HL-60/S4 treated with retinoic acid at 250 ng/mL for 4 days and 3 days (cell line): ENCODE results near the gene ATOH1.

Experiments used
- in situ Hi-C: fragments of 300-500 bp; cut with MboI; formaldehyde crosslinking; loops from 2 replicates; pipeline ENCODE4 v1.7.0; 2022; ENCODE audit warnings: low sequenced_read_pairs

ATOH1 gene

DNA sequence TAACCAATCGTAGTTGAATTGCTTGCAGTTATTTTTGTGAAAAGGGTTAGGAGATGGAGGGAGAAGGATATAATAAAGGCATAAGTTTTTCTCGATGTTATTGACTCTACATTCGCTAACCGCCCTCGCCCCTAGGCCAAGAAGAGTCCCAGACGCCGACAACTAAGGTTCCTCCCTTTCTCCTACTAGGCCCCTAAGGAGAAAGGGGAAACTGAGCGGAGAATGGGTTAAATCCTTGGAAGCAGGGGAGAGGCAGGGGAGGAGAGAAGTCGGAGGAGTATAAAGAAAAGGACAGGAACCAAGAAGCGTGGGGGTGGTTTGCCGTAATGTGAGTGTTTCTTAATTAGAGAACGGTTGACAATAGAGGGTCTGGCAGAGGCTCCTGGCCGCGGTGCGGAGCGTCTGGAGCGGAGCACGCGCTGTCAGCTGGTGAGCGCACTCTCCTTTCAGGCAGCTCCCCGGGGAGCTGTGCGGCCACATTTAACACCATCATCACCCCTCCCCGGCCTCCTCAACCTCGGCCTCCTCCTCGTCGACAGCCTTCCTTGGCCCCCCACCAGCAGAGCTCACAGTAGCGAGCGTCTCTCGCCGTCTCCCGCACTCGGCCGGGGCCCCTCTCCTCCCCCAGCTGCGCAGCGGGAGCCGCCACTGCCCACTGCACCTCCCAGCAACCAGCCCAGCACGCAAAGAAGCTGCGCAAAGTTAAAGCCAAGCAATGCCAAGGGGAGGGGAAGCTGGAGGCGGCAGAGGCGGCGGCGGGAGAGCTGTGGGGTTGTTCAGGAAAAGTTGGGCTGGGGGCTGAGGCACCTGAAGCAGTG lies 5.9 kb downstream of the ATOH1 start:
- in situ Hi-C loops = no loop called here

- in situ Hi-C loops = no loop called here
These were observed 7.4 kb downstream of the ATOH1 start for GRCh38 chr4:93835929-93836328.

- in situ Hi-C loops = no loop called here
These were observed 11.2 kb downstream of the ATOH1 start for GRCh38 chr4:93839704-93840103.

GRCh38 chr4:93841803-93842345 lies 13.3 kb downstream of the ATOH1 start:
- in situ Hi-C loops = no loop called here

GRCh38 chr4:93842601-93843252 lies 14.2 kb downstream of the ATOH1 start:
- in situ Hi-C loops = no loop called here

DNA sequence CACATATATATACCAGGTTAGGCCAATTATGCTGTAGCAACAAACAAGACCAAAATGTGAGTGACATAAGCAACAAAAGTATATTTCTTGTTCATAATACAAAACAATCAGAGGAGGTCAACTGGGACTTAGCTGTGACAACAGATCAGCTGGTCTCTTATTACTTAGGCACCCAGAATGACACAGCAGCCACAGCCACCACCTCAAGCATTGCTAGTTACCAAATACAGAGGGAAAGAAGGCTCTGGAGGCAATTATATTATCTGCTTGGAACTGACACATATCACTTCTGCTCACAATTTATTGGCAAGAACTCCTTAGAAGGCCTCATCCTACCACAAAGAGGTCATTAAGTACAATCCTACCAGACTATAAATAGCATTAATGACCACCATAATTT lies 15.2 kb downstream of the ATOH1 start:
- in situ Hi-C loops = no loop called here

DNA sequence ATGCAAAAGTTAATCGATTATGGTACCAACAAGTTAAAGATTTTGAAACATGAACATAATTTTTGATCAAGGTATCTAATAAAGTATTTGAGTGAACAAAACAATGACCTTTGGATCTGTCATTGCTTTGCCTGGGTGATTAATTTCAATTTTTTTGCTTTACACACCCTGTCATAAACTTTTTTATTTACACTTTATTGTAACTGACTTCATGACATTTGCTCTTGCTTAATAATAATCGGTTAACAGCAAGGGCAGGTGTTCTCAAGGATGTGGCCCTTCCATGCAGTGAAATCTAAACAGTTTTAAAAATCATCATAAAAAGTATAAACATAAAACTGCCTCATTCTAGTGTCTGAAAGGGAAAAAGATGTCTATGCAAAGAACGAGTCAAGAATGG lies 24.1 kb downstream of the ATOH1 start:
- in situ Hi-C loops = no loop called here

DNA sequence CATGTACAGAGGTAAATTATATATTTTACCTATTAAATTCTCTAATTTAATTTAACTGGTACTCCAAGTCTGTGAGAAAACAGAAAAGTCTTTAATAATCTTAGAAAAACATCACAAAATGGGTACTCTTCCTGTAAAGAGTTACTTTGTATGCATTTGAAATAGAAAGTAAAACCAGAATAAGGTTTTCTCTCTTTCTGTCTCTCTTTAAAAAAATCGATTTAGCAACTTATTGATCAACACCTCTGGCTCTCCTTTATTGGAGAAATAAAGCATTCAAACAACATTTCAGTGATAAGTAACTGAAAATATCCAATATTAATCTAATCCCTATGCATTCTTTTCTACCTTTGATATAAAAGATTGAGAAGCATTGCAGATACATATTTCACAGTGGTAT lies 27.4 kb downstream of the ATOH1 start:
- in situ Hi-C loops = no loop called here

GRCh38 chr4:93865650-93866049 lies 37.1 kb downstream of the ATOH1 start:
- in situ Hi-C loops = no loop called here

DNA sequence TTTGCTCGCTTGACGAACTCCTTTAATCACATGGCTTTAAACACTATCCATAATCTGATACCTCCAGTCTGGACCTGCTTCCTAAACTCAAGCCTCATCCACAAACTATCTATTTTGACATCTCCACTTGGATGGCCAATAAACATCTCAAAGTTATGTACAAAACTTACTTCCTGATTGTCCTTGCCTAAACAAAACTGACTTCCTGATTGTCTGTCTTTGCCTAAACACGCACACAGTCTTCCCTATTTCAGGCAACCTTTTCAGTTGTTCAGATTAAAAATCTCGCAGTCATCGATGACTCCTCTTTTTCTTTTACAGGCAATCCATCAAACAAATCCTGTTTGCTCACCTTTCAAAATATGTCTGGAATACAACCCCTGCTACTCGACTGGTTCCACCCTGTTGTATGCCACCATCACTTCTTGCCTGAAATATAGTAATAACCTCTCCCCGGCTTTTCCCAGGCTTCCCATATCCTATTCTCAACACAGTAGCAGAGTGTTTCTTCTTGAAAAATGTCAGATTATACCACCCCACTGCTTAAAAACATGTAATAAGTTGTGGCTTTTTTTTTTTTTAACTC lies 39.0 kb downstream of the ATOH1 start:
- in situ Hi-C loops = no loop called here

DNA sequence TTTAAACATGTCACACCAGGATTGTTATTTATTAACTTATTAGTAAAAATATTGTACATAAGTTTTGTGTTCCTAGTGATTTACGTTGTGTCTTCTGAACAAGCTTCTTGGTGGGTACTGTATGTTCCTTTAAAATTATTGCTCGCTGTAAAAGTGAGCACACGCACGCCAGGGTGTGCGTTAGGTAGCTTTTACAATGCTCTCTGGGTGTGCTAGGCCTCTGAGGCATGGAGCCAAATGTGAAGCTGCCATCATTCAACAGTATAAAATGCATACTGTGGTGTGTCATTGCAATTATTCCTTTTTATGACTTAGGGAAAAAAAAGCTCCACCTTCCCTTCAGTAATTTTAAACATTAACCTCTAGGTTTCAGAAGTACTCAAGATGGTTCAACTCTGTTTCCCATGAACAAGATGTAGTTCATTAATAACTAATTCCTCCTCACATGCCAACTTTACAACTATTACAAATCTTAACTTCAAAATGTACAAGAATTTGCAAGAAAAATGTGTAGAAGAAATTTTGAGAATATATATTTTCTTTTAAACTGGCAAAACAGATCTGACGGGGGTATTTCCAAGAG lies 42.4 kb downstream of the ATOH1 start:
- in situ Hi-C loops = no loop called here

GRCh38 chr4:93876754-93877153 lies 48.2 kb downstream of the ATOH1 start:
- in situ Hi-C loops = no loop called here

DNA sequence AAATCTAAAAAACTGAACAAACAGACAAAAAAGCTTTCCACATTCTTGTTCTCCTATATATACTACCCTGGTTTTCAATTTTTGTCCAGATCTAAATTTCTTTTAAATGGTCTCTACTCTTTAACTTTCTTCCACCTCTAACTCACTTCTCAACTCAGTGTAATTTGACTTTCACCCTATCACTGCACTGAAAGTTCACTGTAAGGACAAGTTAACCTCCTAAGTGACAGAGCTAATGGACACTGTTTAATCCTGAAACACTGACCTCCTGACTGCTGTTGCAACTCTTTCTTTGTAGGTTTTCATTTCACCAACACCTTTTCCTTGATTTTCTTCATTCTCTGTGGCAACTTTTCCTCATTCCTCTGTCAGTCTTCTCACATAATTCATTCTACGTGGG lies 50.0 kb downstream of the ATOH1 start:
- in situ Hi-C loops = no loop called here

GRCh38 chr4:93879919-93880318 lies 51.4 kb downstream of the ATOH1 start:
- in situ Hi-C loops = no loop called here
